ENCODE results near the gene YPEL3.
"Not testable (repeated sequence)": the region's sequence is repeated elsewhere in the genome, so short reads cannot be mapped to it uniquely, and the experiment has no call there.

Gene YPEL3

GRCh38 chr16:30116291-30117207, 20.5 kb upstream of the YPEL3 start:
- no peak for DNase-seq

DNA sequence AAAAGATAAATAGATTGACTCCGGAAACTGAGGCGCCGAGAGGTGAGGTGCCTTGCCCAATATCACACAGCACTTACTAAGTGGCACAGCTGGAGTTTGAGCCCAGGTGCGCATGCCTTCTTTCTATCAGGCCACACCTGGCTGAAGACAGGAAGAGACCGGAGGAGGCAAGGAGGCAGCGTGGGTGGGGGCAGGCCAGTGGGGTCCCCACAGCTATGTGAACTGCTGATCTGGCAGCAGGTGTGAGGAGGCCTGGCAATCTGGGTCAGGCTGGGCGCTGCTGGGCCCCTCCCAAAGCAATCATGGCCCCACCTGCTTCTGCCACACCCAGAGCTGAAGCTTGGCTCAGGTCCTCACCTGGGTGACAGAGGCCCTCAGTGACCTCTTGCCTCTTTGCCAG, 19.2 kb upstream of the YPEL3 start:
- DNase-seq = no peak

GRCh38 chr16:30114833-30115232, 18.8 kb upstream of the YPEL3 start:
- DNase-seq = not testable (repeated sequence)

DNA sequence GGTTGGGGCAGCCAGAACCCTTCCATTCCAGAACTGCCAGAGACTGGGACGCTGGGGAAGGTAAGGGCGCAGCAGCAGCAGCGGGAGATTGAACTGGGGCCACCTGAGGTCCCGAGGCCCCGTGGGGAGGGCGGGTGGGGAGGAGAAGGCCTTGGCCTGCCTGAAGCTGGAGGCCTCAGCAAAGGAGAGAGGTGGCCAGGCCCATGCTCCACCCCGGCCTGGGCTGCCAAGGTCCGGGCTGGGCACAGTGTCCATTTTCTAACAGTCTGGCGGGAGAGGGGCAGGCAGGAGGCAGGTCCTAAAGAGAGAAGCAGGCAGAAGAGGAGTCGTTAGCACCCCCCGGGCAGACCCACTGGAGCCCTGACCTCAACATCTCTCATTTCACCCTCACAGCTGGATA, 18.4 kb upstream of the YPEL3 start:
- DNase-seq = no peak

- DNase-seq = no peak
Measured at GRCh38 chr16:30113711-30114333, 17.8 kb upstream of the YPEL3 start.

- no peak for DNase-seq
Measured at GRCh38 chr16:30113031-30113710, 17.2 kb upstream of the YPEL3 start, which contains the start of gene GDPD3. Gene GDPD3, minus strand, starts transcription at chr16:30113537. Its CDS starts 59 bp downstream, at chr16:30113478.

DNA sequence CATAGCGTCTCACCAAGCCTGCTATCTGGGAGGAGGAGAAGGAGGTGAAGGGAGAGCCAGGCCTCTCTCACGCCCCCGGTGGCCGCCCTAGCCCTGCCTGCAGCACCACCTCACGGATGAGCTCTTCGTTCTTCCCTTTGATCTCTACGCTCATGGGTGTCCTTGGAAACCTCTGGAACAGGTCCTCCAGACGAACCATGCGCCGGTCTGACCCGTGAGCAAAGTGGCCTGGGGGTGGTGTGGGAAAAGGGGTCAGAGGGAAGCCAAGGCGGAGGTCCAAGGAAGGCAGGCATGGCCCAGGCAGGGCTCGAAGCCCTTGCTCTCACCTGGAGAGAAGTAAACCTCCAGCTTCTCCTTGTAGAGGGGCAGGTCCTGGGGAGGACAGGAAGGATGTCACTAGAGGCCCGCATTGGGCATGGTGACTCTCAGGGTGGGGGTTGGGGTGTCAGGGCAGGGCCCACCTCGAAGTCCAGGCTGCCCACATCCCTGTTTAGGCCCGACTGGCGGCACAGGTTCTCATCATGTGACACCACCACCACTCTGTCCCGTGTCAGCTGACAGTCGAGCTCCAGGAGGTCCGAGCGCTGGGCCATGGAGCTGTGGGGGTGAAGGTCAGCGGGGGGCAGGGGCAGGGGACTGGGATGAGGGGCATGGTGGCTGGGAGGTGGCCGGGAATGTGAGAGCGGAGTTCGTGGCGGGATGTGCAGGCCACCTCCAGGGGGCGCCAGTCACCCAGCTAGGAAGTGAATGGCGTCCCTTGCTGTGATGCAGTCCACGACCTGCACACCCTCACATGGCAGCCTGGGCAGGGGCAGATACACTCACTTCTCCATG, 16.4 kb upstream of the YPEL3 start:
- no peak for DNase-seq

- DNase-seq = no peak
Measured at GRCh38 chr16:30110661-30111060, 14.6 kb upstream of the YPEL3 start.

DNA sequence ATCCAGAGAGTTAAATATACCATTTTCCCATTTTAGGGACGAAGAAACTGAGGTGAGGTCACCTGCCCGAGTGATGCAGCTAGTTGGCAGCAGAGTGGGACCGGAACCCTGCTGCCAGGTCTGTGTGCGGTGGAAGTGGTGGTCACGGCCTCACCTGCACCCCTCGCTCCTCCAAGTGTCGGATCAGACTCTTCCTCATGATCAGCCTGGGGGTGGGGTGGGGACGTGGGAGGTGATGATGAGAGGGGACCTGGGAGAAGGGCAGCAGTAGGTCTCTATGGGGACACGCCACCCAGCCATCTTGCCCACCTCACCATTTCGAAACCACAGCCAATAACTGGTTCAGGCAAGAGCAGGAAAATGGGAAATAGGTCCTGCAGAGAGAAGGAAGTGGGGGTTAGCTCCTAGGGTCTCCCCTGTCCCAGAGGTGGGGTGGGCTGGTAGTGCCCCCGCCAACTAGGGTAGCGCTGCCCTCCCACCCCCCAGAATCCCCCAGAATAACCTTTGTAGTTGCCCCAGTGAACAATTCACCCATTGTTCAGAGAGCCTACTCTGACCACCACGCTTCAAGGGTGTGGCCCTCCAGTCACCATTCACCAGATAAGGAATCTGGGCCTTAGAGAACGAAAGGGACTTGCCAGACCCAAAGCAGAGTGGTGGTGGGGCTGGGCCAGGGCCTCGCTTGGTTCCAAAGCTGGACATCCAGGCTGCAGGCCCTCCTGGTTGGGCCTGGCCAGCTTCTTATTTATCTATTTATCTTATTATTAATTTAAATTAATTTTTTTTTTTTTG, 12.2 kb upstream of the YPEL3 start:
- no peak for DNase-seq

- DNase-seq = no peak
Measured at GRCh38 chr16:30104492-30104891, 8.5 kb upstream of the YPEL3 start.

DNA sequence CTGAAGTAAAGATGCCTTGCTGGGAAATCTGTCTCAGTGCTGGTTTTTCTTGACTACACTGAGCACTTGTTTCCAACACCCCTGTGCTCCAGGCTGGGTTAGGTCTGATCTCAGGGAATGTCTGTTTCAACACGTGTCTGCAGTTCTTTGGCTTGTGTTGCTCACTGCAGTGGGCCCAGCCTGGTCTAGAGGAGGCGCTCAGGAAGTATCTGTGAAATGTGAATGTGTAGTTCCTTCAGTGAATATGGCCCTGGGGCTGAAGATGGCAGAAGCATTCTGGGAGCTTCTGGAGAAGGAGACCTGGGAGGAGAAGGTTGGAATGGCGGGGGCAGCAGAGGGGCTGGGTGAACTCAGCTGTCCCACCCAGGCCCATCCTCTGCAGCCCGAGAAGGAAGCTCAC, 8.1 kb upstream of the YPEL3 start:
- no peak for DNase-seq

- no peak for DNase-seq
Measured at GRCh38 chr16:30096862-30097563, 1.0 kb upstream of the YPEL3 start.

DNA sequence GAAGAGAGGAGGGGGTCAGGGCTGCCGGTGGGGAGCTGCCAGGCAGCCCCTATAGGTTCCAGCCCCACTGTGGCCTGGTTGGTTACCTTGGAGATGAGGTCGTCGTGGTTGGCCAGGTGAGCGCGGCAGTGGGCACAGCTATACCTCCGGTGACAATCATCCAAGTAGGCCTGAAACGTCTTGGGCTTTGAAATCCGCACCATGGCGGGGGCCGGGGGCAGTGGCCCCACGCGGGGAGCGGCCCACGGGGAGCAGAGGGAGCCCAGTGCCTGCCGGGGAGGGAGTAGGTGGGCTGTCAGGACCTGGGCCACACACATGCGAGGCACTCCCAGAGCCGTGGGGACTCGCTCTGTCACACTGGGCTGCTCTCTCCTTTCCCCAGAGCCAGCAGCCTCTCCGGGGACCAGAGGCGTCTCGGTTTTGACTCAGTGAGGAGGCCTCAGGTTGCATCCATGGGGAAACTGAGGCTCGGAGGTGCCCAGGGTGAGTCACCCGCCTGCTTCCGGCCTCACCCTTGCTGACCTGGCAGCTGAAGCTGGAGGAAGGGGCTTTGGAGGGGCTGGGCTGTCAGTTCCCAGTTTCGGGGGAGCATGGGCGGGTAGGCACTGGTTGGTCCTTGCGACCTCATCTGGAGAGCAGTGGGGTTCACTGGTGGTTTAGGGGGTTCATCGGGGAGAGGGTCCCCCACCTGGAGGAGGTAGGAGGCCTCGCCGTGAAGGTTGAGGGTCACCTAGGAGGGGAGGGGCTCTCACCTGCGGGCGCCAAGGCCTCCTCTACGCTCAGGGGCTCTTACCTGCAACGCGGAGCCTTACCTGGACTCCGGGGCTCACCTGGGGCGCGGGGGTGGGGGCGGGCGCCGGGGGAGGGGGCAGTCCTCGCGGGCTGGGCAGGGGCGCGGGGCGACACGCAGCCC, 591 bp downstream of the YPEL3 start:
- DNase-seq = no peak

DNA sequence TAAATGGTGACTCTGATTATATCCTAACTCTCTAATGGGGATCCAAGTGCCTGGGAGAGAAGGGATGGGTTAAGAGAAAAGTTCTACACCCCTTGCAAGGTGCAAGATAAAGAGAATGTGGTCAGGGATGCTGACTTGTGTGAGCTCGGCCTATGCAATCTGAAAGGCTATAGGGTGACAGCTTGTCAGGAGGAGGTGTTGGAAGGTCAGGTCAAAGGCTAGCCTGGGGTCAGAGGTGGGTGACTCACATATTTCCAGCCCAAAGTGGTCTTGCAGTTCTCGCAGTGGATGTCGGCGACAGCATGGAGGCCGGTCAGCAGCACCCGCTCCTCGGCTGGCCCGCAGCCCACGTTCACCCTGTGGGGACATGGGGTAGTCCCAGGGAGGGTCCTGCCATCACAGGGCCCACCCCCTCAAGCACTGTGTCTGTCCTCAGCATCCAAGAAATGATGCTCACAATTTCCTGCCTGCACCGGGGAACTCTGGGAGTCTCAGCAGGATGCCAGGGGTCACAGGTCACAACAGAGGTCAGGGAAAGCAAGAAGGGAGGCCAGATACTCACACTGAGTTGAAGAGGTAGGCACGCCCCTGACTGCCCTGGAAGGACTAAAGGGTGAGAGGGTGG, 1.4 kb downstream of the YPEL3 start:
- no peak for DNase-seq

DNA sequence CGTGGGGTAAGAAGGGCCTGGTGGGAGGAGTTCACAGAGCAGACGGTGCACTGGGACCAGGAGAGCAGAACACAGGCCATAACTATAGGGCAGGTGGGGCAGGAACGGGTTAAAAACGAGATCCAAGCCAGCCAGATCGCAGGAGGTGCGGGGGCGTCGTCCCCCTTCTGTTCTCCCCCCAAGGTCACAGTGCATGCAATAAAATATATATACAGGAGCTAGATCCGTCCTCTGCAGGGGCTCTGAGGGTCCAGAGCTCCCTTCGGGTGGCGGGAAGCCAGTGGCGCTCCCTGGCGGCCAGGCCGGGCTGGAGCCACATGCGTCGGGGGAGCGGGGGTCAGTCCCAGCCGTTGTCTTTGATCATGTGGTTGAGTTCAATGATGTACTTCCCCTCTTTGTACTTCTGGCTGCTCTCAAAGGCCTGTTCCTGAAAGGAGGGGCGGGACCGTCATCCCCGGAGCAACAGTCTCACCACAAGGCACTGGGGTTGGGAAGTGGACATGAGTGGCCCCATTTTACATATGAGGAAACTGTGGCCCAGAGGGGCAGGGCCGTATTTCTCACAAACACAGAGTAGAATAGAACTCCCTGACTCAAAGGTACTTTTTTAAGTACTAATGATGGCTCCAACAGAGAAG, 3.5 kb downstream of the YPEL3 start:
- peak; percentile 80 for DNase-seq

DNA sequence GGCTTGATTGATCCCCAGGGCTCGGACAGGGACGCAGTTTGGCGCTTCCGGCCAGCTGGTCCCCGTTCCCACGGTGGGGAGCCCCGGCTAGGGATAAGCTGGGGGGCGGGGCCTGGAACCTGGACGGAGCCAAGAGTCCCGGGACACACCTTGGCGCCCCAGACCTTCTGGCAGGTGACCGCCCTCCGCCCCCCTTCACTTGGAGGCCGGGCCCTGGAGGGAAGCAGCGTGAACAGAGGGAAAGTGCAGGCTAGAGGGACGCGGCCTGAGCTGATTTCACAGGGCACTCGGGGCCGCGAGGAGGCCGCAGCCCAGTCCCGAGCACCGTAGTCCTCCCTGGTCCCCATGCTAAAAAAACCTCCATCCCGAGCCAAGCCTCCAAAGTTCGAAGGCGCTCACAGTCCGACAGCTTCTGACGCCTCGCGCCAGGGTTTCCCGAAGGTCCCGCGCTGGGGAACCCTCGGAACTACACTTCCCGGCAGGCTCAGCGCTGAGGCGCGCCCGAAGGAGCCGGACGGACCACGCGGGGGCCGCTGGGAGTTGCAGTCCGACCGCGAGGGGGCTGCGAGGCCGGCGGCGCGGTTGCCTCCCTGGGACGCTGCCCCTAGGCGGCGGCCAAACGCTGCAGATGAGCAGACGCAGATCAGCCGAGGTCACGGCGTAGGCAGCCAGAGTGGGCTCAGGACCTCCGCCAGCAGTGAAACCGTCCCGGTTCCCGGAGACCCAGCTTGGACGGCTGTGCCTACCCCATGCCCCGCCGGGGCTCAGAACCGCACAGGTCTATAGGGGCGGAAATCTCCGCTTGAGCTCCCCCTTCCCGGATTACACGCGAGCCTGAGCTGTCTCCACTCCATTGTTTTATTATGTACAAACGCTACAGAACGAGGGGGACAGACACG, 4.3 kb downstream of the YPEL3 start, which contains the start of gene TBX6:
TSS of gene TBX6 (minus strand) at position 451 of the 899 bp plus-strand sequence. CDS start 731 bp downstream, outside the sequence.
- DNase-seq = no peak

- DNase-seq = no peak
Measured at GRCh38 chr16:30090610-30091331, 5.2 kb downstream of the YPEL3 start.

All from SIG-M5 (cell line).